GM10266 (cell line): ENCODE results near the gene BRPF3.

Experiments used
- DNase-seq: peaks from one replicate; pipeline ENCODE4 v3.0.0; 2012; ENCODE audit errors: extremely low spot score
- CTCF ChIP-seq: IDR thresholded peaks from 2 replicates; pipeline ENCODE4 v1.5.1; 2012; ENCODE audit warnings: mild to moderate bottlenecking, low read depth; ENCODE audit not compliant: control insufficient read depth, insufficient read depth; ENCODE audit errors: missing control alignments

BRPF3 gene

GRCh38 chr6:36276581-36277536, 80.3 kb downstream of the BRPF3 start:
- DNase-seq, result no peak
- no peak for TF ChIP-seq CTCF

- no peak for TF ChIP-seq CTCF
- no peak for DNase-seq
Measured at GRCh38 chr6:36277946-36278470, 81.5 kb downstream of the BRPF3 start.

DNA sequence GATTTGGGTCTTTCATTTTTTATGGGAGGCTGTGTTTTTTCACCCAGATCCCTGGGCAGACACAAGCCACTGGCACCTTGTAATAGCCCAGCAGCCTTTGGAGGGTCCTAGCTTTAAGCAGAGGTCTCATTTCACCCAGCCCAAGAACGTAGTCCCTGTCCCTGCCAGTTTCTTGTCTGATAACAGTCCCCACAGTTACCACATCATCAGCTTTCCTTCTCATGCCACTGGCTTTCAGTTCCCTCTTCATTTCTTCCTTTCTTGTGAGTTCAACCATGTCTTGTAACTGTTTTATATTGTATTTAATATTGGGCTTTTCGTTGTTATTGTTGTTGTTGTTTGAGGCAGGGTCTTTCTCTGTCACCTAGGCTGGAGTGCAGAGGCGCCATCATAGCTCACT, 83.9 kb downstream of the BRPF3 start:
- DNase-seq, result no peak
- TF ChIP-seq CTCF, result no peak

- no peak for DNase-seq
- TF ChIP-seq CTCF, result no peak
Measured at GRCh38 chr6:36280983-36281382, 84.4 kb downstream of the BRPF3 start.
